Keratinocyte (primary cell): Measurements from ENCODE around the gene SEC22A. TPM values are rescaled to one million over a fixed set of nuclear protein-coding genes. Genes with fewer than 3 reads are reported as not detected.

Source experiments
- DNase-seq: peaks from one replicate; pipeline ENCODE4 v3.0.0-alpha.2; 2011; ENCODE audit warnings: low read depth, missing footprints, low spot score
- FAIRE-seq: peaks from 2 replicates; lab custom pipeline; 2011; peaks lifted over from hg19 to GRCh38; lab: Jason Lieb, UNC
- H2AFZ ChIP-seq: 2 replicates; pipeline ENCODE4 v1.6.0; 2012; ENCODE audit warnings: low read length, control low read depth, inconsistent platforms; ENCODE audit not compliant: control insufficient read depth
- H3K27ac ChIP-seq: 2 replicates; pipeline ENCODE4 v1.5.1; 2011; ENCODE audit warnings: low read length; ENCODE audit not compliant: control insufficient read depth, insufficient read depth
- H3K27me3 ChIP-seq: 3 replicates; pipeline ENCODE4 v1.6.0; 2011; ENCODE audit warnings: low read length; ENCODE audit not compliant: control insufficient read depth, insufficient read depth; ENCODE audit errors: extremely low read depth
- H3K36me3 ChIP-seq, 2 experiments: 2 replicates in 1 of 2; 3 replicates in 1 of 2; pipeline ENCODE4 v1.5.1; 2011; ENCODE audit warnings: low read length in 2 of 2, mild to moderate bottlenecking in 1 of 2; ENCODE audit not compliant: control insufficient read depth in 2 of 2, insufficient read depth in 2 of 2; ENCODE audit errors: extremely low read depth in 1 of 2
- H3K4me1 ChIP-seq: 3 replicates; pipeline ENCODE4 v1.5.1; 2011; ENCODE audit warnings: low read length; ENCODE audit not compliant: control insufficient read depth, insufficient read depth; ENCODE audit errors: extremely low read depth
- H3K4me2 ChIP-seq: 3 replicates; pipeline ENCODE4 v1.6.0; 2011; ENCODE audit warnings: low read depth, low read length; ENCODE audit not compliant: control insufficient read depth, insufficient read depth; ENCODE audit errors: extremely low read depth
- H3K4me3 ChIP-seq, 3 experiments: fragments of 200-600 bp in 1 of 3; sonication (generic) in 1 of 3; 2 replicates in 2 of 3; 3 replicates in 1 of 3; pipeline ENCODE4 v1.5.1; 2011 to 2016; ENCODE audit warnings: low read length in 3 of 3, mild to moderate bottlenecking in 3 of 3, control low read depth in 2 of 3, inconsistent platforms in 1 of 3, low read depth in 1 of 3, mixed read lengths in 1 of 3, mixed run types in 1 of 3, moderate library complexity in 1 of 3; ENCODE audit not compliant: control insufficient read depth in 2 of 3, insufficient read depth in 2 of 3; ENCODE audit errors: extremely low read depth in 1 of 3
- H3K79me2 ChIP-seq: 2 replicates; pipeline ENCODE4 v1.6.0; 2012; ENCODE audit warnings: low read length; ENCODE audit not compliant: control insufficient read depth, insufficient read depth
- H3K9ac ChIP-seq: 3 replicates; pipeline ENCODE4 v1.6.0; 2011; ENCODE audit warnings: low read length; ENCODE audit not compliant: control insufficient read depth, insufficient read depth; ENCODE audit errors: extremely low read depth
- H3K9me1 ChIP-seq: 3 replicates; pipeline ENCODE4 v1.6.0; 2011; ENCODE audit warnings: low read length; ENCODE audit not compliant: control insufficient read depth, insufficient read depth; ENCODE audit errors: extremely low read depth
- H3K9me3 ChIP-seq: 2 replicates; pipeline ENCODE4 v1.5.1; 2012; ENCODE audit warnings: low read depth, low read length; ENCODE audit not compliant: control insufficient read depth
- H4K20me1 ChIP-seq: 3 replicates; pipeline ENCODE4 v1.6.0; 2011; ENCODE audit warnings: low read length; ENCODE audit not compliant: control insufficient read depth, insufficient read depth; ENCODE audit errors: extremely low read depth
- CTCF ChIP-seq, 3 experiments: IDR thresholded peaks in 1 of 3; conservative IDR thresholded peaks in 1 of 3; optimal IDR thresholded peaks in 1 of 3; 2 replicates in 2 of 3; 3 replicates in 1 of 3; pipeline versions ENCODE3 to v1.5.1; 2011; ENCODE audit warnings: low read length in 3 of 3, mild to moderate bottlenecking in 3 of 3, moderate library complexity in 2 of 3, control low read depth in 1 of 3, inconsistent platforms in 1 of 3; ENCODE audit not compliant: insufficient read depth in 2 of 3; ENCODE audit errors: extremely low read depth in 1 of 3
- EZH2 ChIP-seq: IDR thresholded peaks from one replicate; pipeline ENCODE4 v1.6.1; 2012; ENCODE audit warnings: inconsistent platforms, mild to moderate bottlenecking, low read length, moderate library complexity
- dilution Hi-C: fragments of 300-500 bp; cut with MboI; formaldehyde crosslinking; loops from one replicate; pipeline ENCODE4 v1.7.0; 2020; ENCODE audit warnings: low sequenced_read_pairs; ENCODE audit not compliant: extremely low pct_ligation_motif_present
- polyA plus RNA-seq, 5 experiments: library from polyadenylated mRNA; depleted of rRNA in 3 of 5; stranded (reverse) in 3 of 5; stranded (forward) in 1 of 5; unstranded in 1 of 5; fragments of >200 nt; gene quantifications; 1 replicate in 1 of 5; 2 replicates in 3 of 5; 3 replicates in 1 of 5; pipeline versions ENCODE4 v1.2.1 to v1.2.3, GENCODE V29; 2011 to 2012; ENCODE audit warnings: missing spikeins in 2 of 5, low read depth in 1 of 5, low replicate concordance in 1 of 5

Gene SEC22A
- polyA plus RNA-seq, 1 donor (not counting 4 experiments of a cell fraction or from before 2014, with no cell fraction given): 32.9 TPM

GRCh38 chr3:123300056-123300455 lies 98.3 kb downstream of the SEC22A start:
- no peak overlapping the region for H3K4me2 ChIP-seq
- H3K9me1 ChIP-seq: no peaks in the 10 kb centered on the region
- H3K9ac ChIP-seq: no peak overlapping the region
- H3K4me3 ChIP-seq: no peak overlapping the region
- no peaks in the 10 kb centered on the region for H3K9me3 ChIP-seq
- no peaks in the 10 kb centered on the region for H3K4me1 ChIP-seq
- H2AFZ ChIP-seq: no peak overlapping the region
- dilution Hi-C loops: no loop called here
- FAIRE-seq (no peak), DNase-seq (no peak)
- no peaks in the 10 kb centered on the region for H4K20me1 ChIP-seq
- TF ChIP-seq CTCF (optimal IDR thresholded peaks at IDR 0.05 in 1 of 3, IDR thresholded peaks at IDR 0.05 in 1 of 3, conservative IDR thresholded peaks at IDR 0.05 in 1 of 3; ENCODE audit: extremely low read depth in 1 of 3, insufficient read depth in 2 of 3, low read length in 3 of 3): no peak
- TF ChIP-seq EZH2: no peak
- H3K36me3 ChIP-seq: no peaks in the 10 kb centered on the region
- H3K27me3 ChIP-seq: peaks cover 10% of the 10 kb centered on the region
- H3K27ac ChIP-seq: no peak overlapping the region
- no peaks in the 10 kb centered on the region for H3K79me2 ChIP-seq

GRCh38 chr3:123300583-123300982 lies 98.8 kb downstream of the SEC22A start:
- Histone ChIP-seq H3K79me2 (no peaks in the 10 kb centered on the region), H3K27ac (no peak overlapping the region), H3K27me3 (peaks cover 10% of the 10 kb centered on the region), H3K4me3 (no peak overlapping the region), H2AFZ (no peak overlapping the region), H3K4me1 (no peaks in the 10 kb centered on the region), H3K9me3 (no peaks in the 10 kb centered on the region), H3K9me1 (no peaks in the 10 kb centered on the region), H3K36me3 (no peaks in the 10 kb centered on the region), H3K4me2 (no peak overlapping the region), H3K9ac (no peak overlapping the region), H4K20me1 (no peaks in the 10 kb centered on the region)
- TF ChIP-seq EZH2 (no peak), CTCF (optimal IDR thresholded peaks at IDR 0.05 in 1 of 3, IDR thresholded peaks at IDR 0.05 in 1 of 3, conservative IDR thresholded peaks at IDR 0.05 in 1 of 3; ENCODE audit: extremely low read depth in 1 of 3, insufficient read depth in 2 of 3, low read length in 3 of 3) (no peak)
- FAIRE-seq (no peak), DNase-seq (no peak)
- dilution Hi-C loops: no loop called here
